RWPE1 (cell line): Measurements from ENCODE around the gene BUB1.
"Not testable (repeated sequence)": the region's sequence is repeated elsewhere in the genome, so short reads cannot be mapped to it uniquely, and the experiment has no call there.

Source experiments
- CTCF ChIA-PET: fragments of 350-600 bp; sonication (Branson Sonifier 250); formaldehyde crosslinking; extraction: SDS; loops from one replicate; lab custom pipeline; 2021; lab: Yijun Ruan, JAX
- POLR2A ChIA-PET: fragments of 400-600 bp; formaldehyde crosslinking; extraction: SDS; loops from one replicate; lab custom pipeline; 2020; ENCODE audit warnings: antibody characterized with exemption; ENCODE audit not compliant: low non-redundant PET; lab: Yijun Ruan, JAX
- DNase-seq: peaks from one replicate; pipeline ENCODE4 v3.0.0; 2012; ENCODE audit warnings: low spot score
- H3K27ac ChIP-seq: fragments of 450-650 bp; 2 replicates; pipeline ENCODE4 v1.5.1; 2017
- CTCF ChIP-seq: fragments of 450-650 bp; conservative IDR thresholded peaks from 2 replicates; pipeline ENCODE4 v1.5.1; 2017; ENCODE audit warnings: low read depth, mild to moderate bottlenecking

Gene BUB1

DNA sequence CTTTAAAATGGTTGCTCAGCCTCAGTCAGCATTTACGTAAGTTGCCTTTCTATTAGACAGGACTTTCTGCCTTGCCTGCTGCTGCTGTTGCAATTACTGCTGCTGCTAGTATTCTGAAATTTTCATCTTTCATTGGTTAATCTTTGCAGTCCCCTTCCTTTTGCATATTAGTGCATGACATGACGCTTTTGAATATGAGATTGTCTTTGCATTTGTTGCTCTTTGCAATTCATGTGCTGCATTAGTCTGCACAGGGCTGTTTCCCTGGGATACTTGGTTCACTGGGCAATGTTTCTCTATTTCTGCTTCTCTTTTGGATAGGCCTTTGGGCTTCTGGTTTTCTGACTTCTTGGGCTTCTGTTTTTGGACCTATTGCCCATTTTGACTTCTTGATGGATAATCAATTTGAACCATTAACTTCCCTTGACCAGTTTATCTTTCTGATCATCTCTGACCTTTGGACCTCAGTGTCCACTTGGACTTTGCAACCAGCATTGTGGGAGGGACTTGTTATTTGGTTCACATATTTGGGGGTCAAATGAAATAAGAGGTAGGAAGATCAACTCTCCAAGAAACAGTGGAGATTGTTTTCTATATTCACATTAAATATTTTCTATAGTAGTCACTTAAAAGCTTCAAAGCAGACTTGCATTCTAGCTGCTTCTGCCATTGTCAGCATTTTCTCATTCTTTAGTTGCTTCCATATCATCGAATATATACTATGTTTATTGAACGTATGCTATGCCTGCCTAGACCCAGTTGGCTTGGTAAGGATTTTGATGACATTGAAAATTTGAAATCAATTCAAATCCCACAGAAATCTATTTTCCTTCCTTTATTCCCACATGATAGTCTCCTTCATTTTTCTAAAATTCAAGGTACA, 12.5 kb upstream of the BUB1 start:
- ChIA-PET CTCF (no interaction called here), POLR2A (no interaction called here)
- DNase-seq, result no peak

DNA sequence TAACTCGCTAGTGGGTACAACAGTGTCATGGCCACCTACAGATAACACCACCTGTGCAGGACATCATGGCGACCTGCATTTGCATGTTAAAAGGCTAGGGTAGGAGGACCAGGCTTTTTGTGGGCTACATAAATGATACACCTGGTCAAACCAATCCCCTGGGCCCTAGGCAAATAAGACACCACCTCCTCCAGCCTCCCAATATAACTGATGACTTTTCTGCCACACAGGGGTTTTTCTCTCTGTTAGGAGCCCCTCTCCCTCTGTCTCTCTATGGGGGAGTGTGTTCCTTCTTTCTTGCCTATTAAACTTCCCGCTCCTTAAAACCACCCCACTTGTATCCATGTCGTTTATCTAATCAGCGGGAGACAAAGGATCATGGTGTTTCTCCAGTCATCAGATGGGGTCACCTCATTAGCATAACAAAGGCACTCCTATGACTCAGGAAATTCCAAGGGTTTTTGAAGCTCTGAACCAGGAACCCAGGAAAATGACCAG, 10.8 kb upstream of the BUB1 start:
- DNase-seq, result peak; percentile 45
- TF ChIP-seq CTCF, result no peak
- no peak overlapping the region for H3K27ac ChIP-seq
- ChIA-PET POLR2A (no interaction called here), CTCF (no interaction called here)

More for the DNA sequence above, 12.5 kb upstream of the BUB1 start:
- H3K27ac ChIP-seq, result no peak overlapping the region
- no peak for TF ChIP-seq CTCF

GRCh38 chr2:110687775-110688484, 10.1 kb upstream of the BUB1 start:
- POLR2A ChIA-PET, DNase-seq, H3K27ac ChIP-seq, CTCF ChIA-PET: not testable (repeated sequence)

DNA sequence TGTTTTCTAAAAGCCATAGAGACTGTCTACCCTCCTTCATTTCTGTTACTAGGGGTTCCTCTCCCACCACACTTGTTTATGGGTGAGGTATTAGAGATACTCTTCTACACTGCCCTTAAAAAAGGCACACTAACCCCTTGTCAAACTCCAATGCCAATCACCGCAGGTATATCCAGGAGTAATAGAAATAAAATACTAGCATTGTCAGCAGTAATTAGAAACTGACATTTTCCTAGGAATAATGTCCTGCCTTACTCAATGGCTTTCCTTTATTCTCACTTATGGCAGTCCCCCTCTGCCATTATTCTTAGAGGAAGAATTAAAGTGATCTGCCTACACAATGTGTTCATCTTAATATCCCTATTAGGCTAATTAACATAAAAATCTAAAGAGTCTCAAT, 5.0 kb upstream of the BUB1 start:
- no peak overlapping the region for H3K27ac ChIP-seq
- DNase-seq, result no peak
- ChIA-PET CTCF (no interaction called here), POLR2A (no interaction called here)
- no peak for TF ChIP-seq CTCF

DNA sequence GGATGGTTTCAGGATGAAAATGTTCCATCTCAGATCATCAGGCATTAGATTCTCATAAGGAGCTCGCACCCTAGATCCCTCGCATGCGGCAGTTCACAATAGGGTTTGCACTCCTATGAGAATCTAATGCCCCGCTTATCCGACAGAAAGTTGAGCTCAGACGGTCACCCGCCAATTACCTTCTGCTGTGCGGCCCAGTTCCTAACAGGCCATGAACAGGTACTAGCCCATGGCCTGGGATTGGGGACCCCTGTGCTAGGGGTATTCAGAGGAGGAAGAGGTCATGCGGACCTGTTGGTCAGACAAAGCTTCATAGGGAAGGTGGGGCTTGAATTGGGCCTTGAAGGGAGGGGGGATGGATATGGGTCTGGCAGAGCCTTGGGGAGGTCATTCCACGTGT, 4.4 kb upstream of the BUB1 start:
- no peak overlapping the region for H3K27ac ChIP-seq
- ChIA-PET POLR2A (no interaction called here), CTCF (no interaction called here)
- DNase-seq, result no peak
- TF ChIP-seq CTCF, result no peak

DNA sequence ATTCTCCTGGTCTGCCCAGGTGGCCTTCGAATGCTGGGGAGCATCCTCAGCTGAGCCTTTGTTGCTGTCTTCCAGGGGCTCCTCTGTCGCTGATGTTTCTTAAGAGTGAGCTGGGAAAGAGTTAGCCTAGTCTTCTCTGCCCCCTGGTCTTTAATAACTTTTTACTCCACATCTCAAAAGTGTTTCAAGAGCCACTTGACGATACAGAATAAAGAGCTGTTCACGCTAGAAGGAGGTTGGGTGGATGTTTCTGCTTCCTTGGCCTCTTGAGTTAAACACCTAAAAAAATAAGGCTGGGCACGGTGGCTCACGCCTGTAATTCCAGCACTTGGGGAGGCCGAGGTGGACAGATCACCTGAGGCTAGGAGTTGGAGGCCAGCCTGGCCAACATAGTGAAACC, 2.8 kb upstream of the BUB1 start:
- DNase-seq, result no peak
- ChIA-PET CTCF (interaction anchor here (0.6 kb wide), 1 partner anchor 32 kb away, joined by 3 read pairs; no protein-coding TSS in a partner anchor), POLR2A (no interaction called here)
- TF ChIP-seq CTCF, result no peak
- H3K27ac ChIP-seq, result no peak overlapping the region
